NT2/D1 (cell line): ENCODE results near the gene MGST3.
"Not testable (repeated sequence)": the region's sequence is repeated elsewhere in the genome, so short reads cannot be mapped to it uniquely, and the experiment has no call there.

Experiments used
- SUZ12 ChIP-seq: IDR thresholded peaks from 2 replicates; pipeline ENCODE4 v1.6.1; 2011; ENCODE audit not compliant: insufficient read length, insufficient read depth; ENCODE audit errors: extremely low read depth
- YY1 ChIP-seq: IDR thresholded peaks from 2 replicates; pipeline ENCODE4 v1.6.1; 2011; ENCODE audit not compliant: insufficient read length, insufficient read depth
- ZNF274 ChIP-seq: IDR thresholded peaks from 2 replicates; pipeline ENCODE4 v1.6.1; 2011; ENCODE audit warnings: mild to moderate bottlenecking, low read depth, low read length

- TF ChIP-seq YY1, SUZ12, ZNF274: not testable (repeated sequence)
These were observed 39.6 kb upstream of the MGST3 start for GRCh38 chr1:165591391-165591790.
